HCEC 1CT (cell line): Measurements from ENCODE around the gene SPRYD7.
"Not testable (repeated sequence)": the region's sequence is repeated elsewhere in the genome, so short reads cannot be mapped to it uniquely, and the experiment has no call there.

ENCODE experiments used
- DNase-seq: peaks from one replicate; pipeline ENCODE4 v3.0.0-alpha.2; 2017

SPRYD7 gene, protein sequence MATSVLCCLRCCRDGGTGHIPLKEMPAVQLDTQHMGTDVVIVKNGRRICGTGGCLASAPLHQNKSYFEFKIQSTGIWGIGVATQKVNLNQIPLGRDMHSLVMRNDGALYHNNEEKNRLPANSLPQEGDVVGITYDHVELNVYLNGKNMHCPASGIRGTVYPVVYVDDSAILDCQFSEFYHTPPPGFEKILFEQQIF

GRCh38 chr13:49936075-49936967, at the start of gene SPRYD7:
TSS of gene SPRYD7 (minus strand) at chr13:49936340. CDS start at chr13:49936235, 105 bp downstream.
- peak; percentile 98 for DNase-seq

GRCh38 chr13:49985129-49985528, 49.0 kb upstream of the SPRYD7 start:
- no peak for DNase-seq

- no peak for DNase-seq
Measured at GRCh38 chr13:49980266-49980665, 44.1 kb upstream of the SPRYD7 start.

- DNase-seq = no peak
Measured at GRCh38 chr13:49977992-49978391, 41.9 kb upstream of the SPRYD7 start.

DNA sequence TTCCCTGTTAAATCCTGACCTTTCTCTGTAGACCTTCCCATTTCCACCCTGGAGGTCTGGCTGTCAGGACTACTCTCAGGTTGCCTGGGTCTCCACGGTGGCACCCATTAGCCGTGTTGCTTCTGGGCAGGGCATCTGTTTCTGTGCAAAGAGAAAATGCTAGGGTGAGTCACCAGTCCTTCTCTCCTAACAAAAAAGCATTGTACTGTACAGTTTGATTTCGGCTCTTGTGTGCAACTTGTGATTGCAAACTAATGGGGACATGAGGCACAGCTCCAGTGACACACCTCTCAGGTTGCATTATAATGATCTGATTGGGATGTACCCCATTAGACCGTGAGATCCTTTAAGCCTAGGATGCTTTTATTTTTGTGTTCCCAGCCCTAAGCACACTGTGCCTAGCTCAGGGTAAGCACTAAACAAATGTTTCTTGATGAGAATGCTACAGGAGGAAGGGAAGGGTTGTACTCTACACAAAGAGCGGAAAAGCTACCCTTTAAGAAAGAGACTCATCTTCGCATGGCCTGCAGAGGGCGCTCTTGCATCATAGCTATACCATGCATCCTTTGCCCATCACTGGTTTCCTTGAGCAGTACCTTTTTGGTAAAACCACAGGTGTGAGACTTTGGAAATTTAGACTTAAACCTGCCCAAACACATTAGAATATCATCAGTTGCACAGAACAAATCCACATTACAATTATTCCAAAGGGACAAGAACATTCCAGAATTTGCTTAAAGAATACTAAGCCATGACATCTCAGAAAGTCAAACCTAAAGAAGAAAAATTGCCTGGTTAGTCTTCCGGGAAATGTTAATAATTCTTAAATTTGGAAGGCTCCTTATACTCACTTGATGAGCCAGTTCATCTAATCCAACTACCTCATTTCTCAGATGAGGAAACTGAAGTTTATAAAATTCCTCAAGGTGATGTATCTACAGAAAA, 40.4 kb upstream of the SPRYD7 start:
- peak; percentile 61 for DNase-seq

DNA sequence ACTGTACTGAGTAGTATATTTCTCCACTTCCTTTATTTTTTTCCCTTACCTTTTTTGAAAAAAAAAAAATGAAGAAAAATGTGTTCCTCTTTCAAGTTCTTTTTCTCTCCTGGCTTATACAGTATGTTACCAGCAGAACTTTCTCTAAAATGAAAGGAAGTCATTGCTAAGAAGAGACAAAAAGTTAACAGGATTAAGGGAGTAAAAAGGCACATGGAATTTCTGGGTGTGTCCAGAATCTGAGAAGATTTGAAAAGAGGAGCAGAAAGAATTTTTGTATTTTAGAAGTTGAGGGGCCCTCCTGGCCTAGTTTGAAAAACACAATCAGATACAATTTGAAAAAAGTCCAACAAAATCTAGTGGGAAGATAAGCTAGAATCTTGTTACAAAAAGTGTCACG, 39.7 kb upstream of the SPRYD7 start:
- DNase-seq = no peak

DNA sequence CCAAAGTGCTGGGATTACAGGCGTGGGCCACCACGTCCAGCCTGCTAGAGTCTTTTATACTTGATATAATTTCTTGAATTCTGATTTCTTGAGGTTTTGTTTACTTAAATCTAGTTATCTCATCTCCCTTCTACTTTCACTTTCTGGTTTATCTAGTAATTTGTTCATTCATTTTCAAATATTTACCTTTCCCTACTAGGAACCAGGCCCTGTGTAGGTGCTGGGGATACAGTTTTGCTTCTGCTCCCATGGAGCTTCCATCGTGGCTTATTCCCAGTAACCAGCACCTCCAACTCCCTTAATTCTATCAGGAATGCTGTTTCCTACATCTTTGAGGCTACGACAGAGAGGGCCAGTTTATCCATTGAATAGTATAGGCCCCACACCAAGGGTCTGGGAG, 36.6 kb upstream of the SPRYD7 start:
- DNase-seq = no peak

- no peak for DNase-seq
Measured at GRCh38 chr13:49967456-49967855, 31.3 kb upstream of the SPRYD7 start.

DNA sequence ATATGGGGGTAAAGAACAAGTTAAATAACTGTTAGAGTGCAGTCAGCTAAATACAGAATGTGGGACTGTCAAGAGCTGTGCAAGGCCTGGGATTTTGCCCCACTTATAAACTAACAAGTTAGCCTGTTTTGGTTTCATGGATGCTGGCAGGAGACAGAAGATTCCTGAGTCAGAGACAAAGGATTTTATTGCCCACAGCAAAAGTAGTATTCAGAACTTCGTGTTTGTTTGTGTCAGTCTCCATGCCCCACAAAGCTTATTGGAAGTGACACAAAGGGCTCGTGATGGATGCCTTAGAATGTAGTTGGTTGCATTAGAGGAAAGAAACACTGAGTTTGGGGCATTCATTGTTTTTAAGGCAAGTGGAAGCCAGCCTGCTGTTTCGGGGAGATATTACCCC, 22.2 kb upstream of the SPRYD7 start:
- no peak for DNase-seq

DNA sequence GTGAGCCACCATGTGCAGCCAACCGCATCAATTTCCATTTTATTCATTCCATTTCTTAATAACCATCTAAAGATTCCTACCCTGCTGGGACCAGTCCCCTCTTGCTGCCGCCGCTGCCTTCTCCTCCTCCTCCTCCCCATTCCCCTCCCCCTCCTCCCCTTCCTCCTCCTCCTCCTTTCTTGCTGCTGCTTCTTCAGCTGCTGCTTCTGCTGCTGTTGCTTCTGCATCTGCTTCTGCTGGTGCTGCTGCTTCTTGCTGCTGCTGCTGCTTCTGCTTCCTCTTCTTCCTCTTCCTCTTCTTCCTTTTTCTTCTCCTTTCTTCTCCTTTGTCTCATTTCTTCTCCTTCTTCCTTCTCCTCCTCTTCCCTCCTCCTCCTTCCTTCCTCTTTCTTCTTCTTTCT, 20.0 kb upstream of the SPRYD7 start:
- DNase-seq = no peak

- DNase-seq = no peak
Measured at GRCh38 chr13:49954674-49955455, 18.7 kb upstream of the SPRYD7 start.

- DNase-seq = no peak
Measured at GRCh38 chr13:49953560-49953959, 17.4 kb upstream of the SPRYD7 start.

GRCh38 chr13:49951754-49952535, 15.8 kb upstream of the SPRYD7 start:
- no peak for DNase-seq

DNA sequence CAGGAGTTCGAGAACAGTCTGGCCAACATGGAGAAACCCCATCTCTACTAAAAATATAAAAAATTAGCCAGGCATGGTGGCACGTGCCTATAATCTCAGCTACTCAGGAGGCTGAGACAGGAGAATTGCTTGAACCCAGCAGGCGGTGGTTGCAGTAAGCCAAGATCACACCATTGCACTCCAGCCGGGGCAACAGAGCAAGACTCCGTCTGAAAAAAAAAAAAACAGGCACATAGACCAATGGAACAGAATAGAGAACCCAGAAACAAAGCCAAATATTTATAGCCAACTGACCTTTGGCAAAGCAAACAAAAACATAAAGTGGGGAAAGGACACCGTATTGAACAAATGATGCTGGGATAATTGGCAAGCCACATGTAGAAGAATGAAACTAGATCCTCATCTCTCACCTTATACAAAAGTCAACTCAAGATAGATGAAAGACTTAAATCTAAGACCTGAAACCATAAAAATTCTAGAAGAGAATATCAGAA, 12.7 kb upstream of the SPRYD7 start:
- not testable (repeated sequence) for DNase-seq

- no peak for DNase-seq
Measured at GRCh38 chr13:49939321-49939720, 3.2 kb upstream of the SPRYD7 start.

- DNase-seq = no peak
Measured at GRCh38 chr13:49938921-49939320, 2.8 kb upstream of the SPRYD7 start.

- no peak for DNase-seq
Measured at GRCh38 chr13:49938314-49938713, 2.2 kb upstream of the SPRYD7 start.

GRCh38 chr13:49936968-49937273, 781 bp upstream of the SPRYD7 start:
- no peak for DNase-seq

DNA sequence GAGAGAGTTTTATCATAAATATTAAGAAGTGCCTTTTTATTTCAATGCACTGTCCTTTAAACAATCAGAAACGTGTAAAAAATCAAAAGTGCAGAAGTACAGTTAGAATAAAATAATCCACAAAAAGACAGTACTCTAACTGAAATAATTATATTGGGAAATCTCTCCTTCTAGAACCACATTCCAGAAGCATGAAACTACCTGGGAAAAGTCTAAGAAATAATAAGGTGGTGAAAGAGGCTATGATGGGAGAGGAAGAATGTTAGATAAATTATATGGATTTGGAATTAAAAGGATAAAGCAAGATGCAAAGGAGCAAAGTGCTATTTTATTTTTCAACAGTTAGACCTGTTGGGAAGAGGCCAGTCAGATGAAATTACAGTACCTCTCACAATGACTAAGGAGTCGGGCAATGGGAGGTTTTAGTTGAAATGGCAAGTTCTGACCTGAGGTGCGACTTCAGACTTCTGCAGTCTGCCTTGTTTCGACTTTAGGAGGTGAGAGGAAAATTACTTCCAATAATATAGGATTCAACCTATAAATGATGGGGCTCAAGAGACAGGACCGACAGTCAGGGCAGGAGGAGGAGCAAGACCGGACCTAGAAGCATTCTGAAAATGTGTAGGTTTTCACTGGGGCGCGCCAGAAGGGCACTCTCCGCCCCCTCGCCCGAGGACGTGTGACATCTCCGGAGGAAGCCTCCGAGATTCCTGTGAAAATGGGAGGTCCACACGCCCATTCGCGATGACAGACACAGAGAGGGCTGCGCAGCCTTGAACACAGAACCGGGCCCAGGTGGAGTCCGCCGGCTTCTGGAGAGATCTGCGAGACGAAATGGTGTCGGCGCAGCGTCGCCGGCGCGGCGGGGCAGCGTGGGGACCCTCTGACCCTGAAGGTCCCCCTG, 717 bp downstream of the SPRYD7 start:
- DNase-seq = peak; percentile 69

GRCh38 chr13:49933511-49933910, 2.6 kb downstream of the SPRYD7 start:
- peak; percentile 70 for DNase-seq
